Smooth muscle cell (in vitro differentiated cells): ENCODE measurements around the gene AVPI1. TPM values are rescaled to one million over a fixed set of nuclear protein-coding genes. Genes with fewer than 3 reads are reported as not detected.

ENCODE experiments used
- DNase-seq: peaks from one replicate; lab custom pipeline; 2025; ENCODE audit not compliant: unreplicated experiment; lab: John Stamatoyannopoulos, UW
- H2AFZ ChIP-seq: fragments of 200-600 bp; sonication (generic); 2 replicates; pipeline ENCODE4 v1.6.0; 2016; ENCODE audit warnings: antibody characterized with exemption, low read depth, mild to moderate bottlenecking
- H3F3A ChIP-seq: fragments of 200-600 bp; sonication (generic); 2 replicates; pipeline ENCODE4 v1.6.0; 2017; ENCODE audit warnings: antibody characterized with exemption, low read depth
- H3K27ac ChIP-seq: fragments of 200-600 bp; sonication (generic); 2 replicates; pipeline ENCODE4 v1.5.1; 2016; ENCODE audit warnings: low read depth, mild to moderate bottlenecking
- H3K27me3 ChIP-seq: fragments of 200-600 bp; sonication (generic); 2 replicates; pipeline ENCODE4 v1.6.1; 2016; ENCODE audit warnings: low read depth, mild to moderate bottlenecking
- H3K36me3 ChIP-seq: fragments of 200-600 bp; sonication (generic); 2 replicates; pipeline ENCODE4 v1.5.1; 2016; ENCODE audit warnings: low read depth
- H3K4me1 ChIP-seq: fragments of 200-600 bp; sonication (generic); 2 replicates; pipeline ENCODE4 v1.5.1; 2016; ENCODE audit warnings: low read depth
- H3K4me2 ChIP-seq: fragments of 200-600 bp; sonication (generic); 2 replicates; pipeline ENCODE4 v1.6.0; 2016; ENCODE audit warnings: mild to moderate bottlenecking
- H3K4me3 ChIP-seq: fragments of 200-600 bp; sonication (generic); 2 replicates; pipeline ENCODE4 v1.5.1; 2016; ENCODE audit warnings: mild to moderate bottlenecking
- H3K79me2 ChIP-seq: fragments of 200-600 bp; sonication (generic); 2 replicates; pipeline ENCODE4 v1.6.0; 2016; ENCODE audit warnings: low read depth, mild to moderate bottlenecking
- H3K9ac ChIP-seq: fragments of 200-600 bp; sonication (generic); 2 replicates; pipeline ENCODE4 v1.6.0; 2016; ENCODE audit warnings: low read depth
- H3K9me3 ChIP-seq: fragments of 200-600 bp; sonication (generic); replicated peaks from 2 replicates; pipeline ENCODE4 v1.5.1; 2016; ENCODE audit warnings: low read depth
- H4K20me1 ChIP-seq: fragments of 200-600 bp; sonication (generic); 2 replicates; pipeline ENCODE4 v1.6.0; 2016; ENCODE audit warnings: low read depth
- CTCF ChIP-seq: fragments of 200-600 bp; sonication (generic); IDR thresholded peaks from 2 replicates; pipeline ENCODE4 v1.5.1; 2017; ENCODE audit warnings: borderline replicate concordance, mild to moderate bottlenecking, antibody characterized with exemption; ENCODE audit not compliant: insufficient read depth, poor library complexity, severe bottlenecking
- WGBS: methylation state at CpG from one replicate; pipeline ENCODE4 v1.1.7; 2016; ENCODE audit warnings: low lambda C conversion rate; 5-methylcytosine and 5-hydroxymethylcytosine counted together
- polyA plus RNA-seq: library from polyadenylated mRNA; unstranded; fragments of >200 nt; fragmentation: Nextera tagmentation; extraction: Ambion mirVana; gene quantifications from 2 replicates; pipeline ENCODE4 v1.2.1, GENCODE V29; 2016
- total RNA-seq: library from RNA; depleted of rRNA; stranded (reverse); fragments of >200 nt; gene quantifications from 2 replicates; pipeline ENCODE4 v1.2.3, GENCODE V29; 2014

AVPI1 gene
- total and polyA plus RNA-seq, 2 experiments from 2014 or later: 23.8 to 32.5 TPM

- Histone ChIP-seq H3F3A (no peaks in the 10 kb centered on the region), H4K20me1 (peaks cover 28% of the 10 kb centered on the region), H3K27me3 (no peaks in the 10 kb centered on the region), H3K4me3 (no peak overlapping the region), H2AFZ (no peak overlapping the region), H3K27ac (no peak overlapping the region), H3K4me1 (peaks cover 33% of the 10 kb centered on the region), H3K36me3 (no peaks in the 10 kb centered on the region), H3K9me3 (no peaks in the 10 kb centered on the region), H3K4me2 (no peak overlapping the region), H3K79me2 (peaks cover 16% of the 10 kb centered on the region), H3K9ac (no peak overlapping the region)
- no peak for DNase-seq
- TF ChIP-seq CTCF: no peak
- WGBS: 94% methylated on average over 6 of the region's 6 CpGs
These were observed 31.1 kb upstream of the AVPI1 start for GRCh38 chr10:97718178-97718577.

GRCh38 chr10:97717627-97718026 is 30.6 kb upstream of the AVPI1 start:
- no peaks in the 10 kb centered on the region for H3K27me3 ChIP-seq
- H3K4me2 ChIP-seq: no peak overlapping the region
- no peak overlapping the region for H3K27ac ChIP-seq
- no peak overlapping the region for H3K4me3 ChIP-seq
- no peak for DNase-seq
- peaks cover 28% of the 10 kb centered on the region for H4K20me1 ChIP-seq
- no peaks in the 10 kb centered on the region for H3F3A ChIP-seq
- H3K9me3 ChIP-seq: no peaks in the 10 kb centered on the region
- H3K79me2 ChIP-seq: peaks cover 16% of the 10 kb centered on the region
- no peak for TF ChIP-seq CTCF
- peaks cover 38% of the 10 kb centered on the region for H3K4me1 ChIP-seq
- H3K9ac ChIP-seq: no peak overlapping the region
- 96% methylated on average over 7 of the region's 7 CpGs for WGBS
- H3K36me3 ChIP-seq: no peaks in the 10 kb centered on the region
- no peak overlapping the region for H2AFZ ChIP-seq

DNA sequence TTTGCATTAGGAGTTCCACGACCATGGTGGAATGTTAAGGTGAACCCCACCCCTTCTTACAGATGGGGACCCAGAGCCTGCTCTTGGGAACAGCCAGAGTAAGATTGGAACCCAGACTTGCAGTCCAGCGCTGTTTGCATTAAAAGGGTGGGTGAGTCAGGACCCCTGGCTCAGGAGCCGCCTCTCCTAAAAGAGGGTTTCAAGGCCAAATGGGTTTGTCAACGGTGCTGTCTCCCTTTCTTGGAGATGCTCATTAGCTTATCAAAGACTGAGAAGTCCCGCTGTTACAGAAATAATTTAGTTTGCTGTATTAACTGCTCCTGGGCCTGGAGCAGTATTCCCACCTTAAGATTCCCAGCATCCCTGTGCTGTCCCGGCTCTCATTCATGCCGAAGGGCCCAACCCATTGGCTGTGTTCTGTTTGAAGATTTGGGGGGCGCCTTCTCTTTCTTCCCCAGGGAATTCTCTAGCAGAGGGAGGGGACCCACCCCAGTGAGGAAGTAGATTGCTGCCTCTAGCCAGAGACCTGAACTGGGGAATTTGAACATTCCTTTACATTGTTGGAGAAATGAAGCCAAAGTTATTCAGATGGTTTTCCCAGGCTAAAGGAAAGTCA is 28.3 kb upstream of the AVPI1 start:
- H3K27ac ChIP-seq: peak overlapping the region; percentile 98
- 38% methylated on average over 8 of the region's 8 CpGs for WGBS
- DNase-seq: no peak
- no peaks in the 10 kb centered on the region for H3K27me3 ChIP-seq
- no peaks in the 10 kb centered on the region for H3K36me3 ChIP-seq
- H4K20me1 ChIP-seq: peaks cover 28% of the 10 kb centered on the region
- peak overlapping the region; percentile 87 for H3K4me2 ChIP-seq
- no peak for TF ChIP-seq CTCF
- H3K4me1 ChIP-seq: peaks cover 38% of the 10 kb centered on the region
- no peaks in the 10 kb centered on the region for H3K9me3 ChIP-seq
- peaks cover 16% of the 10 kb centered on the region for H3K79me2 ChIP-seq
- peak overlapping the region; percentile 79 for H3K4me3 ChIP-seq
- H2AFZ ChIP-seq: no peak overlapping the region
- H3F3A ChIP-seq: no peaks in the 10 kb centered on the region
- peak overlapping the region; percentile 94 for H3K9ac ChIP-seq
